MCF 10A (cell line): Measurements from ENCODE around the gene NFE2L1. TPM values are rescaled to one million over a fixed set of nuclear protein-coding genes. Genes with fewer than 3 reads are reported as not detected.
A peak's percentile ranks its signal among the peaks of the same experiment; 100 is the strongest.

ENCODE experiments used
- BruUV-seq: library from RNA; stranded (reverse); fragments of 400-500 nt; replicated peaks from 2 replicates; lab custom pipeline; 2021; lab: Mats Ljungman, UMichigan
- CTCF ChIA-PET: fragments of 300-600 bp; sonication (Branson Sonifier 250); formaldehyde crosslinking; extraction: SDS; loops from one replicate; lab custom pipeline; 2021; ENCODE audit warnings: antibody characterized with exemption, inconsistent platforms; lab: Yijun Ruan, JAX
- POLR2A ChIA-PET: fragments of 300-600, 350-650 bp; sonication (Branson Sonifier 250); formaldehyde crosslinking; extraction: SDS; loops from one replicate; lab custom pipeline; 2020; ENCODE audit warnings: antibody characterized with exemption, inconsistent platforms; lab: Yijun Ruan, JAX
- DNase-seq: peaks from one replicate; pipeline ENCODE4 v3.0.0-alpha.2; 2018; ENCODE audit not compliant: unreplicated experiment
- H3K27ac Mint-ChIP-seq: one replicate; pipeline ENCODE4 v1.8.0; 2022; ENCODE audit warnings: mild to moderate bottlenecking, low read depth, mixed read lengths; ENCODE audit not compliant: unreplicated experiment
- H3K27me3 Mint-ChIP-seq: one replicate; pipeline ENCODE4 v1.8.0; 2022; ENCODE audit warnings: mixed read lengths; ENCODE audit not compliant: insufficient read depth, unreplicated experiment
- H3K36me3 Mint-ChIP-seq: one replicate; pipeline ENCODE4 v1.8.0; 2022; ENCODE audit warnings: mild to moderate bottlenecking, moderate library complexity, mixed read lengths; ENCODE audit not compliant: insufficient read depth, unreplicated experiment
- H3K4me1 Mint-ChIP-seq: one replicate; pipeline ENCODE4 v1.8.0; 2022; ENCODE audit warnings: mixed read lengths; ENCODE audit not compliant: insufficient read depth, unreplicated experiment
- H3K4me3 Mint-ChIP-seq: one replicate; pipeline ENCODE4 v1.8.0; 2022; ENCODE audit warnings: mild to moderate bottlenecking, moderate library complexity, mixed read lengths; ENCODE audit not compliant: unreplicated experiment
- H3K9me3 Mint-ChIP-seq: one replicate; pipeline ENCODE4 v1.8.0; 2022; ENCODE audit warnings: mixed read lengths; ENCODE audit not compliant: unreplicated experiment
- CTCF ChIP-seq: fragments of 200-600 bp; IDR thresholded peaks from one replicate; pipeline ENCODE4 v1.8.0; 2022; ENCODE audit warnings: antibody characterized with exemption, mild to moderate bottlenecking; ENCODE audit not compliant: unreplicated experiment
- intact Hi-C: fragments of 100-400 bp; cut with micrococcal nuclease; formaldehyde crosslinking; loops from 2 replicates; pipeline ENCODE4 v1.14.1; 2022
- total RNA-seq: library from RNA; stranded (reverse); gene quantifications from 2 replicates; pipeline ENCODE4 v1.2.3, GENCODE V29; 2022

NFE2L1 gene
- total RNA-seq, 1 experiment from 2014 or later: 235 TPM

GRCh38 chr17:48060249-48060648 is 12.1 kb downstream of the NFE2L1 start:
- BruUV-seq: TSS peak; percentile 26
- no peaks in the 10 kb centered on the region for H3K27me3 Mint-ChIP-seq
- H3K9me3 Mint-ChIP-seq: no peaks in the 10 kb centered on the region
- intact Hi-C loops: no loop called here
- POLR2A ChIA-PET: interaction anchor here (2.1 to 3.1 kb wide), 2 partner anchors 12 to 34 kb away, joined by 13 to 24 read pairs; partner anchors contain the start of gene NFE2L1
- H3K36me3 Mint-ChIP-seq: peaks cover 96% of the 10 kb centered on the region
- H3K4me1 Mint-ChIP-seq: peaks cover 40% of the 10 kb centered on the region
- no peak overlapping the region for H3K4me3 Mint-ChIP-seq
- CTCF ChIA-PET: interaction anchor here (0.6 to 2.3 kb wide), 3 partner anchors 14 to 71 kb away, joined by 3 to 13 read pairs (median 8); no protein-coding TSS in a partner anchor
- no peak for DNase-seq
- TF ChIP-seq CTCF: no peak
- H3K27ac Mint-ChIP-seq: peak overlapping the region; percentile 64

GRCh38 chr17:48062273-48062672 is 14.1 kb downstream of the NFE2L1 start:
- H3K4me3 Mint-ChIP-seq: no peak overlapping the region
- no peak overlapping the region for H3K27ac Mint-ChIP-seq
- intact Hi-C loops: no loop called here
- no peak for TF ChIP-seq CTCF
- no peak for DNase-seq
- no peaks in the 10 kb centered on the region for H3K27me3 Mint-ChIP-seq
- POLR2A ChIA-PET: interaction anchor here (0.6 to 9.8 kb wide), 6 partner anchors 10 to 105 kb away, joined by 3 to 353 read pairs (median 5); partner anchors contain the start of genes CBX1 and NFE2L1
- CTCF ChIA-PET: interaction anchor here (0.6 to 1.1 kb wide), 4 partner anchors 18 to 391 kb away, joined by 3 to 4 read pairs (median 3); no protein-coding TSS in a partner anchor
- H3K4me1 Mint-ChIP-seq: peaks cover 25% of the 10 kb centered on the region
- no peaks in the 10 kb centered on the region for H3K9me3 Mint-ChIP-seq
- BruUV-seq: no TSS peak
- H3K36me3 Mint-ChIP-seq: peaks cover 94% of the 10 kb centered on the region

- Mint-ChIP-seq H3K27me3 (no peaks in the 10 kb centered on the region), H3K4me1 (peaks cover 26% of the 10 kb centered on the region), H3K4me3 (no peak overlapping the region), H3K36me3 (peaks cover 90% of the 10 kb centered on the region), H3K27ac (peak overlapping the region; percentile 72), H3K9me3 (no peaks in the 10 kb centered on the region)
- DNase-seq: no peak
- ChIA-PET POLR2A (interaction anchor here (0.5 to 9.8 kb wide), 5 partner anchors 9 to 169 kb away, joined by 3 to 353 read pairs (median 8); partner anchors contain the start of genes NFE2L1 and SNX11), CTCF (interaction anchor here (0.6 to 5.3 kb wide), 7 partner anchors 10 to 176 kb away, joined by 3 to 42 read pairs (median 3); no protein-coding TSS in a partner anchor)
- no peak for TF ChIP-seq CTCF
- no TSS peak for BruUV-seq
- intact Hi-C loops: no loop called here
These were observed 16.5 kb downstream of the NFE2L1 start for GRCh38 chr17:48064638-48065037.

GRCh38 chr17:48066192-48066591 is 18.0 kb downstream of the NFE2L1 start:
- Mint-ChIP-seq H3K4me3 (no peak overlapping the region), H3K9me3 (no peaks in the 10 kb centered on the region), H3K36me3 (peaks cover 90% of the 10 kb centered on the region), H3K27me3 (no peaks in the 10 kb centered on the region), H3K27ac (peak overlapping the region; percentile 72), H3K4me1 (peaks cover 21% of the 10 kb centered on the region)
- POLR2A ChIA-PET: interaction anchor here (1.0 to 9.8 kb wide), 5 partner anchors 14 to 42 kb away, joined by 3 to 353 read pairs (median 15); partner anchors contain the start of genes NFE2L1 and SNX11
- TF ChIP-seq CTCF: no peak
- no TSS peak for BruUV-seq
- intact Hi-C loops: no loop called here
- DNase-seq: no peak
- CTCF ChIA-PET: interaction anchor here (0.6 to 5.3 kb wide), 4 partner anchors 13 to 40 kb away, joined by 3 to 42 read pairs (median 4); no protein-coding TSS in a partner anchor
